Suppressor macrophage treated with lipopolysaccharide for 4 hours (primary cell): ENCODE data around the gene DCUN1D2.
A peak's percentile ranks its signal among the peaks of the same experiment; 100 is the strongest.
"Not testable (repeated sequence)": the region's sequence is repeated elsewhere in the genome, so short reads cannot be mapped to it uniquely, and the experiment has no call there.

Experiments
- DNase-seq: peaks from one replicate; pipeline ENCODE4 v3.0.0-alpha.2; 2020

The DCUN1D2 gene

GRCh38 chr13:113489171-113489548 is 1.4 kb downstream of the DCUN1D2 start:
- DNase-seq = no peak

- no peak for DNase-seq
These were observed 2.2 kb downstream of the DCUN1D2 start for GRCh38 chr13:113488283-113488682.

- DNase-seq = no peak
These were observed 3.8 kb downstream of the DCUN1D2 start for GRCh38 chr13:113486698-113487097.

GRCh38 chr13:113485545-113485944 is 5.0 kb downstream of the DCUN1D2 start:
- DNase-seq = no peak

GRCh38 chr13:113483504-113484293 is 6.8 kb downstream of the DCUN1D2 start:
- no peak for DNase-seq

- no peak for DNase-seq
These were observed 7.4 kb downstream of the DCUN1D2 start for GRCh38 chr13:113483081-113483480.

- no peak for DNase-seq
These were observed 11.3 kb downstream of the DCUN1D2 start for GRCh38 chr13:113479179-113479578.

GRCh38 chr13:113477724-113478123 is 12.8 kb downstream of the DCUN1D2 start:
- DNase-seq = no peak

GRCh38 chr13:113476811-113477210 is 13.7 kb downstream of the DCUN1D2 start:
- DNase-seq = no peak

GRCh38 chr13:113475911-113476310 is 14.6 kb downstream of the DCUN1D2 start:
- DNase-seq = no peak

- no peak for DNase-seq
These were observed 15.2 kb downstream of the DCUN1D2 start for GRCh38 chr13:113475280-113475679.

GRCh38 chr13:113474179-113474578 is 16.3 kb downstream of the DCUN1D2 start:
- DNase-seq = peak; percentile 75

GRCh38 chr13:113472355-113473025 is 18.0 kb downstream of the DCUN1D2 start:
- DNase-seq = no peak

- DNase-seq = no peak
These were observed 18.7 kb downstream of the DCUN1D2 start for GRCh38 chr13:113471844-113472243.

- not testable (repeated sequence) for DNase-seq
These were observed 19.8 kb downstream of the DCUN1D2 start for GRCh38 chr13:113470635-113471163.

- DNase-seq = no peak
These were observed 20.4 kb downstream of the DCUN1D2 start for GRCh38 chr13:113470073-113470472.

- DNase-seq = no peak
These were observed 20.9 kb downstream of the DCUN1D2 start for GRCh38 chr13:113469582-113469981.

GRCh38 chr13:113468472-113469201 is 21.9 kb downstream of the DCUN1D2 start:
- no peak for DNase-seq

- no peak for DNase-seq
These were observed 22.5 kb downstream of the DCUN1D2 start for GRCh38 chr13:113468029-113468428.

GRCh38 chr13:113466383-113466782 is 24.1 kb downstream of the DCUN1D2 start:
- DNase-seq = no peak

GRCh38 chr13:113465300-113465699 is 25.2 kb downstream of the DCUN1D2 start:
- DNase-seq = no peak

- DNase-seq = no peak
These were observed 26.0 kb downstream of the DCUN1D2 start for GRCh38 chr13:113464476-113464875.

- DNase-seq = no peak
These were observed 29.3 kb downstream of the DCUN1D2 start for GRCh38 chr13:113461022-113461751.
